Astrocyte of the cerebellum (primary cell): Measurements from ENCODE around the gene CCNL2.

Experiments used
- DNase-seq: peaks from one replicate; pipeline ENCODE4 v3.0.0-alpha.2; 2011; ENCODE audit warnings: low read depth
- H3K4me3 ChIP-seq: 2 replicates; pipeline ENCODE4 v1.5.1; 2011; ENCODE audit warnings: mild to moderate bottlenecking, low read depth, low read length, moderate library complexity
- in situ Hi-C: cut with HindIII; loops from 2 replicates; pipeline ENCODE4 v1.10.0; 2017; ENCODE audit warnings: low sequenced_read_pairs
- TF ChIP-seq, protein P1 (sequence below): IDR thresholded peaks from 2 replicates; pipeline ENCODE4 v1.5.1; 2012; ENCODE audit warnings: low read length, low read depth, moderate library complexity, mild to moderate bottlenecking; ENCODE audit errors: missing control alignments

CCNL2 gene

DNA sequence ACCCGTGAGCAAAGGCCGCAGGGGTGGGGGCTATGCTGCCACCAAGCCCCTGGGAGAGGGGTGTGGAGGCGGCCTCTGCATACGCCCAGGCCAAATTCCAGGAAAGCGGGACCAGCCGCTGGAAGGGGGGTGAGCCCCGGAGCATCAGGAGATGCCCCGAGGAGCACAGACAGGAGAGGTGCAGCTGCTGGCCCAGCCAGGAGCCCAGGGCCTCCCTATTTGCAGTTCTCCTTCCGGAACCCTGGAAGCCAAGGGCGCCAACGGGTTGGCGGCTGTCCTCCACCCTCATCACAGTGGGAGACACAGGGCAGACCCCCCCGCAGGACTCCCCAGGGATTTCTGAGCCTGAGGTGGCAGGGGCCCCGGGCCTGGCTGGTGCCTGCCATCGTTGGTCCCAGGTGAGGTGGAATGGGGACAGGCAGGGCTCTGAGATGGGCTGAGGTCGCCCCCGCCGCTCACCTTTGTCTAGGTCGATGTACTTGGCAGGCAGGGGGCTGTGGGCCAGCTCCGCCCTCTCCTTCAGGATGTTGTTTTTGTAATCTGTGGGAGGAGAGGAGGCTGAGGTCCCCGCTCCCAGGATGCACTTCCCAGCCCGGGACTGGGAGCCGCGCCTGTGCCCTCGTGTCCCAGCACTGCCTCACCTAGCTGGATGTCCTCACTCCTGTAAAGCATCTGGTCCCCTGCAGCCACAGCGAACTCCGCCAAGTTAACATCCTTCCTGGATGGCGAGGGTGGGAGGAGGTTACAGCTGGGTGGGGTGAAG lies 45.6 kb downstream of the CCNL2 start:
- no peak overlapping the region for H3K4me3 ChIP-seq
- DNase-seq: no peak
- TF ChIP-seq, protein P1, sequence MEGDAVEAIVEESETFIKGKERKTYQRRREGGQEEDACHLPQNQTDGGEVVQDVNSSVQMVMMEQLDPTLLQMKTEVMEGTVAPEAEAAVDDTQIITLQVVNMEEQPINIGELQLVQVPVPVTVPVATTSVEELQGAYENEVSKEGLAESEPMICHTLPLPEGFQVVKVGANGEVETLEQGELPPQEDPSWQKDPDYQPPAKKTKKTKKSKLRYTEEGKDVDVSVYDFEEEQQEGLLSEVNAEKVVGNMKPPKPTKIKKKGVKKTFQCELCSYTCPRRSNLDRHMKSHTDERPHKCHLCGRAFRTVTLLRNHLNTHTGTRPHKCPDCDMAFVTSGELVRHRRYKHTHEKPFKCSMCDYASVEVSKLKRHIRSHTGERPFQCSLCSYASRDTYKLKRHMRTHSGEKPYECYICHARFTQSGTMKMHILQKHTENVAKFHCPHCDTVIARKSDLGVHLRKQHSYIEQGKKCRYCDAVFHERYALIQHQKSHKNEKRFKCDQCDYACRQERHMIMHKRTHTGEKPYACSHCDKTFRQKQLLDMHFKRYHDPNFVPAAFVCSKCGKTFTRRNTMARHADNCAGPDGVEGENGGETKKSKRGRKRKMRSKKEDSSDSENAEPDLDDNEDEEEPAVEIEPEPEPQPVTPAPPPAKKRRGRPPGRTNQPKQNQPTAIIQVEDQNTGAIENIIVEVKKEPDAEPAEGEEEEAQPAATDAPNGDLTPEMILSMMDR: no peak
- in situ Hi-C loops: no loop called here

DNA sequence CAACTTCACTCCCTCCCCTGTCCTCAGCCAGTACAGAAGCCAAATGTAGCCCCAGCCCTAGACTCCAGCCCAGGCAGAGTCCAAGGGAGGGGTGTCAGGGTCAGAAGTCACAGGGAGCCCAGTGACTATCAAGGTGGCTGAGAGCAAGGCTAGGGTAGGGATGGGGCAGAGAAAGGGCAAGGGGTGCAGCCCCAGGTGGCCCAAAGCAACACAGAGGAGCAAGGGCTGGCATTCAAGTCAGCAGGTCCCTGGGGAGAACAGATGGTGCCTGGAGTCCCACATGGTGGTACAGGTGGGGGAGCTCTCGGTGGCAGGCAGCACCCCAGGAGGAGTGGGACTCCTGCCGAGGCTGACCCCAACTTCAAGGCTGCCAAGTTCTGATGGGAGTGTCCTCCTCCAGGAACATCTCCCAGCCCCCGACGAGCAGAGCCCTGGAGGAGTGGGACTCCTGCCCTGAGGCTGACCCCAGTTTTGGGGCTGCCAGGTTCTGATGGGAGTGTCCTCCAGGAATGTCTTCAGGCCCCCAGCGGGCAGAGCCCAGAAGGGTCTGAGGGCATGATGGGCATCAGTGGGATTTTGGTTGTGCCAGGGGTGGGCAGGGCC lies 46.2 kb downstream of the CCNL2 start:
- no peak for DNase-seq
- TF ChIP-seq, protein P1: no peak
- in situ Hi-C loops: no loop called here
- no peak overlapping the region for H3K4me3 ChIP-seq

- H3K4me3 ChIP-seq: no peak overlapping the region
- in situ Hi-C loops: no loop called here
- TF ChIP-seq, protein P1: no peak
- no peak for DNase-seq
Measured at GRCh38 chr1:1351511-1352427, 47.4 kb downstream of the CCNL2 start.

GRCh38 chr1:1349256-1350012 lies 49.7 kb downstream of the CCNL2 start, which contains the start of gene DVL1:
Gene DVL1 (minus strand): TSS chr1:1349418. CDS start chr1:1349065, 353 bp downstream.
- peak within 1 kb of the TSS; percentile 66 for H3K4me3 ChIP-seq
- in situ Hi-C loops: no loop called here
- DNase-seq: no peak
- TF ChIP-seq, protein P1: peak; percentile 41

- H3K4me3 ChIP-seq: peak overlapping the region; percentile 66
- in situ Hi-C loops: no loop called here
- TF ChIP-seq, protein P1: no peak
- DNase-seq: no peak
Measured at GRCh38 chr1:1348420-1349255, 50.5 kb downstream of the CCNL2 start.
